Mucosa of rectum (tissue), 2 donors: ENCODE measurements around the gene PLB1.

ENCODE experiments used
- H3K27ac ChIP-seq, 2 donors: one replicate each; pipeline ENCODE4 v1.7.0; 2013; ENCODE audit warnings: inconsistent platforms in 2 of 2, low read depth in 2 of 2, low read length in 2 of 2
- H3K27me3 ChIP-seq, 2 donors: one replicate each; pipeline ENCODE4 v1.7.0; 2013; ENCODE audit warnings: low read length in 2 of 2; ENCODE audit not compliant: control insufficient read depth in 2 of 2, insufficient read depth in 2 of 2
- H3K36me3 ChIP-seq, 2 donors: one replicate each; pipeline ENCODE4 v1.7.0; 2013; ENCODE audit warnings: low read length in 2 of 2; ENCODE audit not compliant: control insufficient read depth in 2 of 2, insufficient read depth in 2 of 2
- H3K4me1 ChIP-seq, 2 donors: one replicate each; pipeline ENCODE4 v1.7.0; 2013; ENCODE audit warnings: low read length in 2 of 2, mild to moderate bottlenecking in 1 of 2; ENCODE audit not compliant: control insufficient read depth in 2 of 2, insufficient read depth in 2 of 2
- H3K4me3 ChIP-seq, 2 donors: one replicate each; pipeline ENCODE4 v1.7.0; 2013; ENCODE audit warnings: low read length in 2 of 2
- H3K9ac ChIP-seq, 2 donors: one replicate each; pipeline ENCODE4 v1.7.0; 2013; ENCODE audit warnings: low read length in 2 of 2, low read depth in 1 of 2, mild to moderate bottlenecking in 1 of 2
- H3K9me3 ChIP-seq, 2 donors: one replicate each; pipeline ENCODE4 v1.7.0; 2013; ENCODE audit warnings: low read length in 2 of 2; ENCODE audit not compliant: control insufficient read depth in 2 of 2
- donor health status: healthy.
- donor health status: Normal muscosa, but diverticular disease.

PLB1 gene

GRCh38 chr2:28689771-28690170, 193.9 kb downstream of the PLB1 start:
- no peak overlapping the region for H3K27ac ChIP-seq
- no peaks in the 10 kb centered on the region for H3K9me3 ChIP-seq
- H3K4me1 ChIP-seq: peaks cover 2 to 3% of the 10 kb centered on the region in 2 donors
- no peak overlapping the region for H3K9ac ChIP-seq
- H3K4me3 ChIP-seq: no peak overlapping the region
- H3K27me3 ChIP-seq: no peaks in the 10 kb centered on the region
- H3K36me3 ChIP-seq: no peaks in the 10 kb centered on the region

GRCh38 chr2:28692411-28692810, 196.6 kb downstream of the PLB1 start:
- H3K4me3 ChIP-seq: no peak overlapping the region
- H3K9me3 ChIP-seq: no peaks in the 10 kb centered on the region
- H3K9ac ChIP-seq: no peak overlapping the region
- peaks cover 2 to 3% of the 10 kb centered on the region in 2 donors for H3K4me1 ChIP-seq
- no peaks in the 10 kb centered on the region for H3K27me3 ChIP-seq
- no peaks in the 10 kb centered on the region for H3K36me3 ChIP-seq
- H3K27ac ChIP-seq: no peak overlapping the region

- no peak overlapping the region for H3K27ac ChIP-seq
- H3K36me3 ChIP-seq: no peaks in the 10 kb centered on the region
- H3K27me3 ChIP-seq: no peaks in the 10 kb centered on the region
- H3K9me3 ChIP-seq: no peaks in the 10 kb centered on the region
- H3K9ac ChIP-seq: no peak overlapping the region
- H3K4me1 ChIP-seq: peaks cover 2 to 3% of the 10 kb centered on the region in 2 donors
- no peak overlapping the region for H3K4me3 ChIP-seq
Measured at GRCh38 chr2:28693223-28693622, 197.4 kb downstream of the PLB1 start.
